ENCODE measurements around the gene C6orf120.
A peak's percentile ranks its signal among the peaks of the same experiment; 100 is the strongest.

C6orf120 gene

GRCh38 chr6:169751242-169752073 is 49.5 kb downstream of the C6orf120 start, which contains the start of the genes DYNLT2 and ERMARD:
DYNLT2 (minus strand) TSS chr6:169751572; CDS start chr6:169751458, 114 bp downstream.
ERMARD (plus strand) TSS chr6:169751622; CDS start chr6:169751658, 36 bp downstream.
- H3K27ac ChIP-seq (ENCODE audit: low read depth, low read length) = peak within 1 kb of the TSS; percentile 59
- peak; percentile 11 for TF ChIP-seq CTCF (IDR thresholded peaks at IDR 0.05; ENCODE audit: low read depth, low read length, poor library complexity, severe bottlenecking)
- no peak for TF ChIP-seq EZH2phosphoT487 (IDR thresholded peaks at IDR 0.05; ENCODE audit: borderline replicate concordance, low read length)
- peaks cover 11% of the 10 kb centered on the region for H3F3A ChIP-seq (ENCODE audit: control insufficient read depth, insufficient read depth)
- H3K27me3 ChIP-seq (ENCODE audit: control insufficient read depth, low read length) = no peaks in the 10 kb centered on the region
- peak within 1 kb of the TSS; percentile 90 for H3K4me3 ChIP-seq (ENCODE audit: low read length)
- no peaks in the 10 kb centered on the region for H3K9me2 ChIP-seq (replicated peaks; ENCODE audit: control insufficient read depth, low read length)
- H3K36me3 ChIP-seq (ENCODE audit: control insufficient read depth, low read length) = peaks cover 50% of the 10 kb centered on the region
- H4K20me1 ChIP-seq (ENCODE audit: control insufficient read depth, insufficient read depth, low read depth, low read length) = peaks cover 4% of the 10 kb centered on the region; the same call in 1 of the 2 replicates
- peaks cover 48% of the 10 kb centered on the region for H3K79me2 ChIP-seq (ENCODE audit: control insufficient read depth, low read length)
- peaks cover 23% of the 10 kb centered on the region for H3K4me1 ChIP-seq (ENCODE audit: control insufficient read depth, low read length)
- peak within 1 kb of the TSS; percentile 85 for H3K4me2 ChIP-seq (ENCODE audit: low read length)
- H3K9me3 ChIP-seq (ENCODE audit: control insufficient read depth, insufficient read depth, low read length) = no peaks in the 10 kb centered on the region

GRCh38 chr6:169752074-169752623 is 50.2 kb downstream of the C6orf120 start:
- Histone ChIP-seq H3K4me2 (ENCODE audit: low read length) (peak overlapping the region; percentile 85), H3K4me1 (ENCODE audit: control insufficient read depth, low read length) (peaks cover 23% of the 10 kb centered on the region), H3K4me3 (ENCODE audit: low read length) (peak overlapping the region; percentile 90), H3K27ac (ENCODE audit: low read depth, low read length) (peak overlapping the region; percentile 59), H3F3A (ENCODE audit: control insufficient read depth, insufficient read depth) (peaks cover 7% of the 10 kb centered on the region), H3K79me2 (ENCODE audit: control insufficient read depth, low read length) (peaks cover 48% of the 10 kb centered on the region), H3K9me3 (ENCODE audit: control insufficient read depth, insufficient read depth, low read length) (no peaks in the 10 kb centered on the region), H3K9me2 (replicated peaks; ENCODE audit: control insufficient read depth, low read length) (no peaks in the 10 kb centered on the region), H3K36me3 (ENCODE audit: control insufficient read depth, low read length) (peaks cover 50% of the 10 kb centered on the region), H4K20me1 (ENCODE audit: control insufficient read depth, insufficient read depth, low read depth, low read length) (peaks cover 4% of the 10 kb centered on the region; the same call in 1 of the 2 replicates), H3K27me3 (ENCODE audit: control insufficient read depth, low read length) (no peaks in the 10 kb centered on the region)
- TF ChIP-seq EZH2phosphoT487 (IDR thresholded peaks at IDR 0.05; ENCODE audit: borderline replicate concordance, low read length) = no peak
- no peak for TF ChIP-seq CTCF (IDR thresholded peaks at IDR 0.05; ENCODE audit: low read depth, low read length, poor library complexity, severe bottlenecking)
